GM10248 (cell line): ENCODE results near the gene KIF3B.
"Not testable (repeated sequence)": the region's sequence is repeated elsewhere in the genome, so short reads cannot be mapped to it uniquely, and the experiment has no call there.

Source experiments
- CTCF ChIA-PET: fragments of 300-600 bp; sonication (Branson Sonifier 250); formaldehyde crosslinking; extraction: SDS; loops from one replicate; lab custom pipeline; 2021; ENCODE audit warnings: antibody characterized with exemption; lab: Yijun Ruan, JAX
- POLR2A ChIA-PET: fragments of 350-650 bp; sonication (Branson Sonifier 250); formaldehyde crosslinking; extraction: SDS; loops from one replicate; lab custom pipeline; 2020; ENCODE audit warnings: antibody characterized with exemption; lab: Yijun Ruan, JAX
- DNase-seq: peaks from one replicate; pipeline ENCODE4 v3.0.0; 2012; ENCODE audit errors: extremely low spot score
- TF ChIP-seq, protein P1 (sequence below): IDR thresholded peaks from 2 replicates; pipeline ENCODE4 v1.5.1; 2012; ENCODE audit warnings: mild to moderate bottlenecking, low read depth; ENCODE audit errors: extremely low read depth, missing control alignments, control extremely low read depth

KIF3B gene

DNA sequence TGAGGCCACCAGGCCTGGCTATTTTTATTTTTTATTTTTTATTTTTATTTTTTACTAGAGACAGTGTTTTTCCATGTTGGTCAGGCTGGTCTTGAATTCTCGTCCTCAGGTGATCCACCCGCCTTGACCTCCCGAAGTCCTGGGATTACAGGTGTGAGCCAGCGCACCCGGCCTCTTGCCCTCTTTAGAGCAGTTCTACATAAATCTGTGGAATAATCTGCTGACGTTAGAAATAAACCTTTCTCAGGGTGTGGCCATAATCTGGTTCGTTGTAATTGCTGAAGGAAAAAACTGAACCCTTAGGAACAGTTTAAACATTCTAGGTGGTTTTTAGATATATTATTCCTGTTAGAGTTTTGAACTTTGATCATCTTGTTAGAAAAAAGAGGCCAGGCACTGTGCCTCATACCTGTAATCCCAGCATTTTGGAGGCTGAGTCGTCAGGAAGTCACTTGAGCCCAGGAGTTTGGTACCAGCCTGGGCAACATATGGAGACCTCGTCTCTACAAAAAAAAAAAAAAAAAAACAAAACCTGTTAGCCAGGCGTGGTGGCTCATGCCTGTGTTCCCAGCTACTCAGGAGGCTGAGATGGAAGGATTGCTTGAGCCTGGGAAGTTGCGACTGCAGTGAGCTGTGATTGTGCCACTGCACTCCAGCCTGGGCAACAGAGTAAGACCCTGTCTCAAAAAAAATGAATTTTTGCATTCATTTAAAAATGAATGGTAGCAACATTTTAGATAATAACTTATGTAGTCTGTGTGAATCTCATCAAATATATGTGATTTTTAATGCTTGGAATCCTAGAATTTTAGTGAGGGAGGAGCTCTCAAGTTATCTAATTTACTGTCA is 104.9 kb downstream of the KIF3B start:
- no peak for DNase-seq
- ChIA-PET POLR2A (no interaction called here), CTCF (interaction anchor here (1.0 kb wide), 1 partner anchor 18 kb away, joined by 3 read pairs; no protein-coding TSS in a partner anchor)
- TF ChIP-seq, protein P1, sequence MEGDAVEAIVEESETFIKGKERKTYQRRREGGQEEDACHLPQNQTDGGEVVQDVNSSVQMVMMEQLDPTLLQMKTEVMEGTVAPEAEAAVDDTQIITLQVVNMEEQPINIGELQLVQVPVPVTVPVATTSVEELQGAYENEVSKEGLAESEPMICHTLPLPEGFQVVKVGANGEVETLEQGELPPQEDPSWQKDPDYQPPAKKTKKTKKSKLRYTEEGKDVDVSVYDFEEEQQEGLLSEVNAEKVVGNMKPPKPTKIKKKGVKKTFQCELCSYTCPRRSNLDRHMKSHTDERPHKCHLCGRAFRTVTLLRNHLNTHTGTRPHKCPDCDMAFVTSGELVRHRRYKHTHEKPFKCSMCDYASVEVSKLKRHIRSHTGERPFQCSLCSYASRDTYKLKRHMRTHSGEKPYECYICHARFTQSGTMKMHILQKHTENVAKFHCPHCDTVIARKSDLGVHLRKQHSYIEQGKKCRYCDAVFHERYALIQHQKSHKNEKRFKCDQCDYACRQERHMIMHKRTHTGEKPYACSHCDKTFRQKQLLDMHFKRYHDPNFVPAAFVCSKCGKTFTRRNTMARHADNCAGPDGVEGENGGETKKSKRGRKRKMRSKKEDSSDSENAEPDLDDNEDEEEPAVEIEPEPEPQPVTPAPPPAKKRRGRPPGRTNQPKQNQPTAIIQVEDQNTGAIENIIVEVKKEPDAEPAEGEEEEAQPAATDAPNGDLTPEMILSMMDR, result no peak

GRCh38 chr20:32383441-32383840 is 106.0 kb downstream of the KIF3B start:
- POLR2A ChIA-PET, CTCF ChIA-PET, DNase-seq: not testable (repeated sequence)
